HG03342 (cell line): ENCODE data around the gene FKBP3.
"Not testable (repeated sequence)": the region's sequence is repeated elsewhere in the genome, so short reads cannot be mapped to it uniquely, and the experiment has no call there.

Experiments
- ATAC-seq: cut with Tn5 transposase; IDR thresholded peaks from one replicate; pipeline ENCODE4 v1.9.1; 2021; ENCODE audit warnings: mild to moderate bottlenecking, moderate library complexity; ENCODE audit not compliant: unreplicated experiment

The FKBP3 gene

DNA sequence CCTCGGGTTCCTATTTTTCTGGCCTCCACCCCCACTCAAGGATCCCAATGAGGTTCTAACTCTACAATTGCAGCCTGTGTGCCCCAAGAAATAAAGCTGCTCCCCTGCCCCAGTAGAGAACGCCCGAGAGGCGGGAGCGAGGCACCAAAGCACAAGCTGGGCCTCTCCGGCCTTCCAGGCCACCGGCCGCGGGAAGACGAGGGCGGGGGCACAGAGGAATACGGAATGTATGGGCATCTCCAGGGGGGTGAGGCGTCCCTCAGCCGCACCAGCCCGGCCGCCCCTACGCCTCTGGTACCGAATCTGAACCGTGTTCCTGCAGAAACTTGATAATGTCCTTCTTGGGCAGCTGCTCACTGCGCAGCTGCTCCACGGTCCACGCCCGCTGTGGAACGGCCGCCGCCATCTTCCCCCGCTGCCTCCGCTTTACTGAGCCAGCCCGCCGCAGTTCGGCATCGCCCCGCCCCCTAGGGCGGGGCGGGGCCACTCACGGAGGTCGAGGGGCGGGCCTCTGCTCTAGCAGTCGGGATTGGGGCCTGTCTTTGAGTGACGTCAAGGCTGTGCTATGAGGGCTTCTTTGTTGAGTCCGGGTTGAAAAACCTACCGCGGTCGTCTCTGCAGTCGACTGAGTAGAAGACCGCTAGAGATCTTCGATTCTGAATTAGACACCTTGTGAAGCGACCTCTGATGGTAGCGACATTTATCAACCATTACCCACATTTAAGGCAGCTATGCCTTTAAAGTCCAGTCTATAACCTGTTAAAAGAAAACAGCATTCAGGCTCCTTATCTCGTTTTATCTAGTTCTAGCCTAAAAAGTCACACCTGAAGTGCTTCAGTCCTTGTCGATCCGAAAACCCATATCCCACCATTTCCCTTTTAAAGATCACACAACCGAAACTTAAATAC lies at the start of gene FKBP3:
TSS of gene FKBP3 (minus strand) at position 431 of the 908 bp plus-strand sequence. CDS start at position 406, 25 bp downstream.
- ATAC-seq, result peak; percentile 91

DNA sequence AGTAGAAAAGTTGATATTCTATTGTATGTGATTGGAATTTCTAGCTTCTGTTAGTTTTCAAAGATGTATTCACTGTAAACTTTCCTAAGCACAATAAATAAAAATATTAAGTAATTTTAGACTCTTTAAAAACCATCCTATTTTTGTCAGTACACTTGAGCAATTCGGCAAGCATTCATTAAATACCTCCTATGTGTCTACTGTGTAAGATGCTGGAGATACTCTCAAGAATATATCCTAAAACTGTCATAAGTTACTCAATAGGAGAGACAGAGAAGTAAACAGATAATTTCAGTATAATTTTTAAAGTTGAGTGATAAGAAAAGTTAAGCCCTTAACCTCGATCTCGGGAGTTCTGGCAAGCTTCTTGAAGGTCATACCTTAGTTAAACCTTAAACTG lies 47.5 kb upstream of the FKBP3 start:
- no peak for ATAC-seq

DNA sequence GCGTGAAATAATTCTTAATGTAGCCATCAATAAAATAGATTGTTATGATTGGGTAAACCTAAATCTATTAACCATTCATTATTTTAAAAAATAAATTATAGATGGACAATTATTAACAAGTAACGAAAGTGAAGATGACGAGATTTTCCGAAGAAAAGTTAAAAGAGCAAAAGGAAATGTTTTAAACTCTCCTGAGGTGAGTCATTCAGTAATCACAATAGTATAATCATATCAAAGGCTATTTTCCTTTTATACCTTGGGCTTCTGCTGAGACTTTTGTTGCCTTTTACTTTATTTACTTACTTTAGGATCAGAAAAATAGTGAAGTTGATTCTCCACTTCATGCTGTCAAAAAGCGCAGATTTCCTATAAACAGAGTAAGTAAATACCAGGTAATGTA lies 47.0 kb upstream of the FKBP3 start:
- no peak for ATAC-seq

DNA sequence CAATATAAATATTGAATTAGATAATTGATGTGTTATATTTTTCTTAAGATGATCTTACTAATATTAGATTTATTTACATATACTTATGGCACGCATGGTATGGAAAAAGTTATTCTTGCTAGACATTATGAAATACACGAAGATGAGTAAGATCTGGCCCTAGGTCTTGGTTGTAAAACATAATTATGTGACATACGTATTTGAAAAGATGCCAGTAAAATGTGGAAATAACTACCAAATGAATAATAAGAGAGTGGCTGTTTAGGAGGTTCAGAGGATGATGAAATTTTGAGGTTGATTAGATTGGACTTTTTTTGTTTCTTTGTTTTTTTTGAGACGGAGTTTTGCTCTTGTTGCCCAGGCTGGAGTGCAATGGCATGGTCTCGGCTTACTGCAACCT lies 42.8 kb upstream of the FKBP3 start:
- no peak for ATAC-seq

DNA sequence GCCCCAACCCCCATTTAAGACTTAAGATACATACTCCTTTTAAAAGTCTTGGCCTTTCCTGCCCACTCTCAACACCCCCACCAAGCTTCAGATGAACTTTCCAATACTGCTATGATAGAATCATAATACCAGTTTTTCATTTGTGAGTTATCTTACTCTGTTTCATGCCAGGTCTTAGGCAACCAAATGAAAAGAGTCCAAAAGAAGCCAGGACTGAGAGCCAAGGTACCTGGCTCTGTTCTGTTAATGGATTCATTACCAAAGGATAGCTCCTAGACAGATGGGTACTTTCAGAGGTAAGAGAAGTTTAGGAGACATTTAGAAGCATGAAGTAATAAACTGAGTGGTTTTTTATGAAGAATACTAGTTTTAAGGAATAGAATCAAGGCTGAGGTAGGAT lies 35.6 kb upstream of the FKBP3 start:
- no peak for ATAC-seq

DNA sequence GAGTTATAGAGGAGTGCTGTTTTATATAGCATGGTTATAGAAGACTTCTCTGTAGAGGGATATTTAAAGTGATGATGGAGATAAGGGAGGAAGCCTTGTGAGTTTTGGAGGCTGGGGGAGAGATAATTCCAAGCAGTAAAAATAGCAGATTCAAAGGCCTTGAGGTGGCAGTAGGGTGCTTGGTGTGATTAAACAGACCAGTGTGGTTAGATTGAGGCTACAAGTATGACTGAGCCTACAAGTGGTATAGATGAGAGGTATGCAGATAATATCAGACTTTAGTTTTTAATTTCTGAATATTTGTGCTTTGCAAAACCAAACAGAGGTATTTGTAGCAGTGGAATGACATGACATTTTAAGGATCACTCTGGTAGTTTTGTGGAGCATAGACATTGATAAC lies 21.8 kb upstream of the FKBP3 start:
- ATAC-seq, result no peak

DNA sequence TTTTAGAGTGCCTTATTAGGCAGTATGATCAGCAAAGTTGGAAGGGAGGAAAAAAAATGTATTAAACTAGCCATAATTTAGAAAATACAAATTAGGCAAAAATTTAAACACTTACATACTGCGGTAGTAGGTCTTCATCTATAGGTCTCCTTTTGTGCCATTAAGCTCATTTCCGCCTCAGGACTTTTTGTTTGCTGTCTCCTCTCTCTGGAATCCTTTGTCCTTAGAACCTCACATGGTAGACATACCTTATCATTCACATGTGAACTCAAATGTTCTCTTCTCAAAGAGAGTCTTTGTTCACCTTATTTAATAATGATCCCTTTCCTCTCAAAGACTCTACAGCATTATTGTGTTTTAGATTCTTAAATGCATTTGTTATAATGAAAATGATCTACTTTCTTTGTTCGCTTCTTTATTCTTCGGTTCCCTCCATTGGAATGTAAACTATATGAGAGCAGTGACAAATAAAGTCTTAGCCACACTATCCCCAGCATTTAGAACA lies 16.2 kb upstream of the FKBP3 start:
- ATAC-seq, result no peak

DNA sequence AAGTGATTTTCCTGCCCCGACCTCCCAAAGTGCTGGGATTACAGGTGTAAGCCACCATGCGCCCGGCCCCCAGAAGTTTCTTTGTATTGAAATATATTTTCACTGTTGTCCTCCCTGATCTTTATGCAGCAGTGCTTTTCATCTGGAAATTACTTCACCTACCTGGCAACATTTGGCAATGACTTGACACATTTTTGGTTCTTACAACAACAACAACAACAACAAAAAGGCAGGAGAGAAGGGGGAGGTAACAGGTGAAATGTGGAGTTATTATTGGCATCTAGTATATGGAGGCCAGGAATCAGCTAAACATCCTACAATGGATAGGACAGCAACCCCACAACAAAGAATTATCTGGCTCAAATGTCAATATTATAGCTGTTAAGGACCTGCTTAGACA lies 15.3 kb upstream of the FKBP3 start:
- ATAC-seq, result no peak

DNA sequence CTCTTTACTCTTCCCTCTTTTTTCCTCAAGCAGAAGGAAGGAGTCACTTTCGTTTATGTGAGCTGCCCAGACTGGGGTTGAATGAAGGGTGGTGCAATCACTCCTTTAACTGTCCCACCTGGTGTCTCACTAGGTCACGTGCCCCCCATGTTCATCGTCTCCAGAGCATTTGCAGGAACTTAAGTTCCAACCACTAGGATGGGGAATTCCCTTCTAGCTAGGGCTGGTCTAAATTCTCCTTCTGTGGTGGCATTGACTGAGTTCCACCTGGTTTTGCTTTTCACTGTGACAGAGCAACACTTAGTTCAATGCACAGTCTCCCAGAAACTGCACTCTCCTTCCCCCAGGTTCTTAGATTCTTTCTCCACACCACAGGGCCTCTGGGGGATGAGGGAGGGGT lies 10.9 kb upstream of the FKBP3 start:
- peak; percentile 50 for ATAC-seq

DNA sequence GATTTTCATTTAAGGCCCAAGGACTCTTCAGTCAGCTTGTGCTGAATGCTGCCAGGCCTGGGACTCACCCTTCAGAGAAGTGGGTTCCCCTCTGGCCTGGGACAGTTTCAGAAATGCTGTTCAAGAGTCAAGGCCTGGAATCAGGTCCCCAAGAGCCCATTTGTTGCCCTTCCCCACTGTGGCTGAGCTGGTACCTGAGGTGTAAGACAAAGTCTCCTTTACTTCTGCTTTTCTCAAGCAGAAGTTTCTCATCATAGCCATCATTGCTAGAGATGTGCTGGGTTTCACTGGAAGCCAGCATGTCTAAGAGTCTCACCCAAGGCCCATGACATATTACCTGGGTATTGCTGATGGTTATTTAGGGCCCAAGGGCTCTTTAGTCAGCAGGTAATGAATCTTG lies 10.4 kb upstream of the FKBP3 start:
- no peak for ATAC-seq

DNA sequence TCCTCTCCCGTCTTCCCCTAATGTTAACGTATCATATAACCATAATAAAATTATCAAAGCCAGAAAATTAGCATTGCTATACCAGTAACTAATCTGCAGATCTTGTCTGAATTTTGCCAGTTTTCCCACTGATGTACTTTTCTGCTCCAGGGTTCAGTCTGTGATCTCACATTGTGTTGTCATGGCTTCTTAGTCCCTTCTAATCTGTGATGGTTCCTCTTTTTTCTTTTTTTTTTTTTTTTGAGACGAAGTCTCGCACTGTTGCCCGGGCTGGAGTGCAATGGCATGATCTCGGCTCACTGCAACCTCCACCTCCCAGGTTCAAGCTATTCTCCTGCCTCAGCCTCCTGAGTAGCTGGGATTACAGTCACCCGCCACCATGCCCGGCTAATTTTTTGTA lies 7.8 kb upstream of the FKBP3 start:
- ATAC-seq, result not testable (repeated sequence)

DNA sequence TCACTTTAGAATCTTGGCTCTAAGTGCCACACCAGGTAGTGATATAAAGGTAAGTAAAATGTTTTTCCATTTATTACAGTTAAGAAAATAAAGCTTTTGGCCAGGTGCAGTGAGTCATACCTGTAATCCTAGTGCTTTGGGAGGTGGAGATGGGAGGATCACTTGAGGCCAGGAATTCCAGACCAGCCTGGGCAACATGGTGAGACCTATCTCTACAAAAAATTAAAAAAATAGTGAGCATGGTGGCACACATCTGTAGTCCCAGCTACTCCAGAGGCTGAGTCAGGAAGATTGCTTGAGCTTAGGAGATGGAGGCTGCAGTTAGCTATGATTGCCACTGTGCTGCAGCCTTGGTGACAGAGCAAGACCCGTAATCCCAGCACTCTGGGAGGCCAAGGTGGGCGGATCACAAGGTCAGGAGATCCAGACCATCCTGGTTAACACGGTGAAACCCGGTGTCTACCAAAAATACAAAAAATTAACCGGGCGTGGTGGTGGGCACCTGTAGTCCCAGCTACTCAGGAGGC lies 6.4 kb upstream of the FKBP3 start:
- no peak for ATAC-seq

DNA sequence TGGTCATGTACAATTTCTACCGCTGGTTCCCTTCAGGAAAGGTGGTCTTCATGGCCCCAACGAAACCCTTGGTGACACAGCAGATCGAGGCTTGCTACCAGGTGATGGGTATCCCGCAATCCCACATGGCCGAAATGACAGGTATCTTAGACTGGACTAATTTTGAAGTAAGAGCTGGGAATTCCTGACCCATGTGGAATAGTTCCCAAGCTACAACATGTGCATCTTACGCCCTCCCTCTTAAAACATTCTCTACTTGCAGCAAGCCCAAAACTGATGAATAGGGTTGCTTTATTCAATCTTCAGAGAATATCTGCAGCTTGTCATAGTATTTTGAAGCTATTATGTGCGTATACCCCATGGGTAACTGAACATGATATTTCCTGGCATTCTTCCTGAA lies 2.1 kb upstream of the FKBP3 start:
- ATAC-seq, result no peak

DNA sequence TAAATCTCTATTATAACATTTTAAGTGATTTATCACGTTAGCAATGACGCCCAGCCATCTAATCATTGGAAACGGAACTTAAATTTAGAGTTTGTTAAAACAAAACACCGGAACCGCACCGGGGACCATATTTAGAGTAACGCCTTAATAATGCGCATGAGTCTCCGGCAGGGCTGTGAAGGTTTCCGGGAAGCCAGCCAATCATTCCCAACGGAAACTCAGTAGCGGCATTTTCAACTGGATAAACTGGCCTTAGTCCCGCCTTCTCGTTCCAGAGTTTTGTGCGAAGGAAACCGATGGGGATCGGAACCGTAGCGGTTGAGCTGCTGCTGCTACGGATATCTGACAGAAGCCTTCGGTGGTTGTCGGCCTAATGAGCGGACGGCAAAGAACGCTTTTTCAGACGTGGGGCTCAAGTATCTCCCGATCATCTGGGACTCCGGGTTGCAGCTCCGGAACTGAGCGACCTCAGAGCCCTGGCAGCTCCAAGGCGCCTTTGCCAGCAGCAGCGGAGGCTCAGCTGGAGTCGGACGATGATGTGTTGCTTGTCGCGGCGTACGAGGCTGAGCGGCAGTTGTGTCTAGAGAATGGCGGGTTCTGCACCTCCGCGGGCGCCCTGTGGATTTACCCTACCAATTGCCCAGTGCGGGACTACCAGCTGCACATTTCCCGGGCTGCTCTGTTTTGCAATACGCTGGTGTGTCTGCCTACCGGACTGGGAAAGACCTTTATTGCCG lies 1.5 kb upstream of the FKBP3 start, which contains the start of gene FANCM:
TSS of gene FANCM (plus strand) at position 272 of the 737 bp plus-strand sequence. CDS start at position 374, 102 bp downstream.
- peak; percentile 35 for ATAC-seq

DNA sequence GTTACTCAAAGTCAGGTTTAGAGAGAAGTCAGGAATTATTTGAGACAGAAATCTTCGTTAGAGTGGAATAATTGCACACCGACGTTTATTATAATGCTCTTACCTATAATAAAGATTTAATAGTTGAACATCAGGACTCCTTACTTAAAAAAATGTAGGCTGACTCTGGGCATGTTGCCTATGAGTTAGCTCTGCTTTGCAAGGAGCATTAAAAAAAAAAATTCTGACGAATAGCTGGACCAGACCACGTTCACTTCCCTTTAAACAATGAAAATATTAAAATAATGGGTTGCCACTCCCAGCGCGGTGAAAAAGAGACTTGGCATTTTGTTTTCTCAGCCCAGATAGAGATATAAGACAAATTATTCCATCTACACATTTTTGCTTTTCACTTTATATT lies 875 bp upstream of the FKBP3 start:
- no peak for ATAC-seq

DNA sequence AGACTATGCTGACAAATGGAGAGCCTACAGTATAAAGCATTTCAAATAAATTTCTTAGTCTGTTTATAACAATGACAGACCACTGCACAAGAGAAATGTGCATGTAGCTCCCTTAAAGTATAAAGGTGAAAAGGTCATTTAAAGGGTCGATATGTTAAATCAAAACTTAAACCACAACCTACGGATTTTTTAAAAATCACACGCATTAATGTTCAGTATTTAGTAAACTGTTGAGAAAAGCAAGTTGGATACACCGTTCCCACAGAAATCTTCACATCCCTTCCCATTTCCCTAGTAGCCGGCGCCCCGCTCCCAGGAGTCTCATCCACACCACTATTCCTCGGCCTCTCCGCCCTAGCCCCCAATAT lies 614 bp downstream of the FKBP3 start:
- ATAC-seq, result no peak

DNA sequence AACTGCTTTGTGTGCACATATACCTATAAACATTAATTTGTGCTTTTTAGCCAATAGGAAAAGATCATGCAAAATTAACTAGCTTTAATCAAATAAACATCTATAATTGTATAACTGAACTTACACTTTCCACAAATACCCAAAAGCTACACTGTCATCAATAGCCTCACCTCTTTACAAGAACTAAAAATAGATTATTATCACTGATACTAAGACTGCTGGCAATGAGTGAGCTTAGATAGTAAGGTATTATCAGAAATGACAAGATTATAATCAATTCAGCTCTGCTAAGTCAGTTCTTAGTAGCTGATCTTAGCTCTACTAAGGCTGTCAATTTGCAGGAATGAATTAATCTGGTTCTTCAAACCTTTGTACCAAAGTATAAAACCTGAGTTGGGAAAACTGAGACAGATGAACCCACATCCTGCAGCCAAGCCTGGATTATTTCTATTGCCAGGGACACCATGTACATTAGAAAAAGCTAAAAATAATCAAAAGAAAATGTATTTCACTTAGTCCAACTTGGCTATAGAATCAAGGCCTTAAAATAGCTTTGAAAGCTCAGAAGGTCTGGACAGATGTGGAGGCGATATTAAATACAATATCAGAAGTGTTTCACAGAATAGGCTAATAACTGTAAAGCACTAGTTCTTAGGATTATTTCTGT lies 5.2 kb downstream of the FKBP3 start:
- no peak for ATAC-seq

DNA sequence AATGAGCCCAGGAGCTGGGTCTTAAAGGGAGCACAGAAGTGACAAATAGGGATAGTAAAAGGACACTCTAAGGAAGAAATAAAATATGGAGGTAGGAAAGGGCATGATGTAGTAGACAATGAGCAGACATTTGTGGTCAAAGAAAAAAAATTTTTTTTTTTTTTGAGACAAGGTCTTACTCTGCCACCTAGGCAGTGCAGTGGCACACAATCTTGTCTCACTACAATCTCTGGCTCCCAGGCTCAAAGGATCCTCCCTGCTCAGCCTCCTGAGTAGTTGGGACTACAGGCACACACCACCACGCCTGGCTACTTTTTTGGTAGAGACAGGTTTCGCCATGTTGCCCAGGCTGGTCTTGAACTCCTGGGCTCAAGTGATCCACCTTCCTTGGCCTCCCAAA lies 8.5 kb downstream of the FKBP3 start:
- ATAC-seq, result peak; percentile 56

DNA sequence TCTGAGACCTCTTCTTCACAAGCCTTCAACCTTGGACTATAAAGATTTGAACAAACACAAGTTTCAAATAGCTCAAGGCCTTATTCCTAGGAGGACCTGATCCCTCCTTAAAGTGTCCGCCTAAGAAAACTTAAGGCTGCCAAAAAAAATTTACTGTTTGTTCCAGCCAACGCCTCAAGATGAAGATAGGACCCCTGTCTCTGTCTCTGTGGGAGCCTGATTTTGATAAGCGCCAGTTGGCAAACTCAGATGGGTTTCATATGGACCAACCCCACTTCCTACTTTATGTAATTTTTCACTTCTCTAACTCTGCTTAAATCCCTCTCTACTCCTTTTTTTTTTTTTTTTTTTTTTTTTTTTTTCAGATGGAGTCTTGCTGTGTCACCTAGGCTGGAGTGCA lies 11.0 kb downstream of the FKBP3 start:
- ATAC-seq, result no peak

DNA sequence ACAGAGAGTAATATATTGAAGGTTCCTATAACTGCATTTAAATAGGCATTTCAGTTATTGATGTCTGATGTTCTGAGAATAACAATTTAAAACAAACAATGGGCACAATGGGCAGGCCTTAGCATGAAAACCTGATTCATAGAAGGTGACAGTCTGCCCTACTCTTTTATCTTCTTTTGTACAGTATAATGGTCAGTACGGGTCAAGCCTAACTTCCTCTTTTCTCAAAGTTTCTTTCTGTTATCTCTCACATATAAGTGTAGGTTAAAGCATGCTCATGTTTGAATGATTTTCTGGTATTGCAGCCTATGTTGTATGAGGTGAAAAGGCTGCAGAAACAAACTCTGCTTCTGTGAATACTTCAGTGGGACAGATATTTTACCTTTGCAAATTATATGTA lies 14.2 kb downstream of the FKBP3 start:
- ATAC-seq, result no peak

DNA sequence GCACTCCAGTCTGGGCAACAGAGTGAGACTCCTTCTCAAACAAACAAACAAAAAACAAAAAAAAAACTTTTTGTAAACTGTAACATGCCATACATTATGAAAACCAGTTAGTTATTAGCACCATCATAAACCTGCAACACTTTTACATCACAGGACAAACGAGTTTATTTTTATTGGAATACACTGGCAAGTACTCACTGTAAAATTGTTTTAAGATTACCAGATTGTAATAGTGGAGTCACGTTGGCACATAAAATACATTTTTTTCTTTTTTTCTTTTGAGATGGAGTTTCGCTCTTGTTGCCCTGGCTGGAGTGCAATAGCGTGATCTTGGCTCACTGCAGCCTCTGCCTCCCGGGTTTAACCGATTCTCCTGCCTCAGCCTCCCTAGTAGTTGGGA lies 15.7 kb downstream of the FKBP3 start:
- ATAC-seq, result no peak
